ENCODE measurements around the gene TNFRSF8. TPM values are rescaled to one million over a fixed set of nuclear protein-coding genes. Genes with fewer than 3 reads are reported as not detected.

The TNFRSF8 gene
- total and polyA plus RNA-seq, 9 of the 15 experiments (the other 6 are each of a cell fraction or from before 2014, with no cell fraction given), result 3.5 to 38.4 (median 17.1) TPM

DNA sequence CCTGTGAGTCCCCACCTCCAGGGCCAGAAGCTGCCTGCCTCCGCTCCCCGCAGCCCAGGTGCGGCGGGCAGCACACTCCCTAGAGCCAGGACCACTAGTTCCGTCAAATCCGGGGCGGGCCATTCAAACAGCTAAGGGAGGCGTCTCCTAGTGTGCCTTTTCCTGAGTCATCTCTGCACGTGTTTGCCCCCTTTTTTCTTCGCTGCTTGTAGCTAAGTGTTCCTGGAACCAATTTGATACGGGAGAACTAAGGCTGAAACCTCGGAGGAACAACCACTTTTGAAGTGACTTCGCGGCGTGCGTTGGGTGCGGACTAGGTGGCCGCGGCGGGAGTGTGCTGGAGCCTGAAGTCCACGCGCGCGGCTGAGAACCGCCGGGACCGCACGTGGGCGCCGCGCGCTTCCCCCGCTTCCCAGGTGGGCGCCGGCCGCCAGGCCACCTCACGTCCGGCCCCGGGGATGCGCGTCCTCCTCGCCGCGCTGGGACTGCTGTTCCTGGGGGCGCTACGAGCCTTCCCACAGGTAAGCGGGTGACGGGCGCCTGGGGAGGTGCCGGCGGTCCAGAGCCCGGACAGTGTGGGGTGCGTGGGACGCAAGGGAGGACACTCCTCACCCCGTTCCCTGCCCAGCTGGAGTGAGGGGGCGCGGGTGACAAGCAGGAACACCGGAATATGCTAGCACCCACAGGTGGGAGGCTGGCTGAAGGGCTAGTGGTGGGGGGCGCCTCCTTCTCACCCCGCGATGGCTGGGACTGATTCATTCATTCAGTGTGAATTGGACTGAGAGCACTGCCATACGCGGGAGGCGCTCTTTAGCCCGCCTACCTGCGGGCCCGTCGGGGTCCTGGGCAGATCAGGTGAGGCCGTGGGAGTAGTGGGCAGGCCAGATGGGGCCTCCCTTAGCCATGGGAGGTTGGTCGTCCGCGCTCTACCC, at the start of gene TNFRSF8 (continued):
- no peak for TF ChIP-seq TAF15 (IDR thresholded peaks at IDR 0.05; ENCODE audit: low read depth, low read length)
- TF ChIP-seq TCF7 (IDR thresholded peaks at IDR 0.05; ENCODE audit: borderline replicate concordance), result no peak
- TF ChIP-seq BRD9 (IDR thresholded peaks at IDR 0.05; ENCODE audit: low read depth, partially characterized antibody), result no peak
- TF ChIP-seq HLTF (IDR thresholded peaks at IDR 0.05), result no peak
- TF ChIP-seq ZBTB7A (IDR thresholded peaks at IDR 0.05; ENCODE audit: borderline replicate concordance, control insufficient read depth, low read depth, low read length), result peak; percentile 58; the same call in 1 of the 2 replicates
- no peak for TF ChIP-seq U2AF2 (optimal IDR thresholded peaks at IDR 0.05; ENCODE audit: low read depth, low read length)
- TF ChIP-seq HNRNPK (IDR thresholded peaks at IDR 0.05; ENCODE audit: low read depth, low read length, poor library complexity, severe bottlenecking), result no peak
- no peak for TF ChIP-seq PHTF2 (CRISPR knock-in tag; IDR thresholded peaks at IDR 0.05)
- TF ChIP-seq CHD4 (IDR thresholded peaks at IDR 0.05; ENCODE audit: insufficient read depth, insufficient replicate concordance, low read depth, low read length, poor library complexity, severe bottlenecking), result peak; percentile 21
- TF ChIP-seq ZNF146 (CRISPR knock-in tag; IDR thresholded peaks at IDR 0.05; ENCODE audit: unreplicated experiment), result peak; percentile 11
- no peak for TF ChIP-seq ZNF79 (CRISPR knock-in tag; IDR thresholded peaks at IDR 0.05; ENCODE audit: low read depth)
- TF ChIP-seq SMAD2 (IDR thresholded peaks at IDR 0.05; ENCODE audit: low read depth, low read length), result no peak
- TF ChIP-seq, protein P1, sequence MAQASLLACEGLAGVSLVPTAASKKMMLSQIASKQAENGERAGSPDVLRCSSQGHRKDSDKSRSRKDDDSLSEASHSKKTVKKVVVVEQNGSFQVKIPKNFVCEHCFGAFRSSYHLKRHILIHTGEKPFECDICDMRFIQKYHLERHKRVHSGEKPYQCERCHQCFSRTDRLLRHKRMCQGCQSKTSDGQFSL (CRISPR knock-in tag; IDR thresholded peaks at IDR 0.05), result peak; percentile 75; the same call in 1 of the 2 replicates
- TF ChIP-seq, protein P1 (tag; IDR thresholded peaks at IDR 0.05), result no peak
- TF ChIP-seq MCM3 (IDR thresholded peaks at IDR 0.05), result no peak
- TF ChIP-seq, protein P2, sequence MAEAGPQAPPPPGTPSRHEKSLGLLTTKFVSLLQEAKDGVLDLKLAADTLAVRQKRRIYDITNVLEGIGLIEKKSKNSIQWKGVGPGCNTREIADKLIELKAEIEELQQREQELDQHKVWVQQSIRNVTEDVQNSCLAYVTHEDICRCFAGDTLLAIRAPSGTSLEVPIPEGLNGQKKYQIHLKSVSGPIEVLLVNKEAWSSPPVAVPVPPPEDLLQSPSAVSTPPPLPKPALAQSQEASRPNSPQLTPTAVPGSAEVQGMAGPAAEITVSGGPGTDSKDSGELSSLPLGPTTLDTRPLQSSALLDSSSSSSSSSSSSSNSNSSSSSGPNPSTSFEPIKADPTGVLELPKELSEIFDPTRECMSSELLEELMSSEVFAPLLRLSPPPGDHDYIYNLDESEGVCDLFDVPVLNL (CRISPR knock-in tag; IDR thresholded peaks at IDR 0.05; ENCODE audit: low read depth), result peak; percentile 80
- no peak for TF ChIP-seq XRCC3 (IDR thresholded peaks at IDR 0.05)
- no peak for TF ChIP-seq NFIX (CRISPR knock-in tag; IDR thresholded peaks at IDR 0.05; ENCODE audit: low read depth)
- TF ChIP-seq GATAD2B (IDR thresholded peaks at IDR 0.05; ENCODE audit: borderline replicate concordance), result no peak
- TF ChIP-seq HEY1 (CRISPR knock-in tag; IDR thresholded peaks at IDR 0.05; ENCODE audit: borderline replicate concordance), result no peak
- TF ChIP-seq EZH2 (IDR thresholded peaks at IDR 0.05; ENCODE audit: borderline replicate concordance, low read depth, low read length), result no peak
- TF ChIP-seq, protein P3, sequence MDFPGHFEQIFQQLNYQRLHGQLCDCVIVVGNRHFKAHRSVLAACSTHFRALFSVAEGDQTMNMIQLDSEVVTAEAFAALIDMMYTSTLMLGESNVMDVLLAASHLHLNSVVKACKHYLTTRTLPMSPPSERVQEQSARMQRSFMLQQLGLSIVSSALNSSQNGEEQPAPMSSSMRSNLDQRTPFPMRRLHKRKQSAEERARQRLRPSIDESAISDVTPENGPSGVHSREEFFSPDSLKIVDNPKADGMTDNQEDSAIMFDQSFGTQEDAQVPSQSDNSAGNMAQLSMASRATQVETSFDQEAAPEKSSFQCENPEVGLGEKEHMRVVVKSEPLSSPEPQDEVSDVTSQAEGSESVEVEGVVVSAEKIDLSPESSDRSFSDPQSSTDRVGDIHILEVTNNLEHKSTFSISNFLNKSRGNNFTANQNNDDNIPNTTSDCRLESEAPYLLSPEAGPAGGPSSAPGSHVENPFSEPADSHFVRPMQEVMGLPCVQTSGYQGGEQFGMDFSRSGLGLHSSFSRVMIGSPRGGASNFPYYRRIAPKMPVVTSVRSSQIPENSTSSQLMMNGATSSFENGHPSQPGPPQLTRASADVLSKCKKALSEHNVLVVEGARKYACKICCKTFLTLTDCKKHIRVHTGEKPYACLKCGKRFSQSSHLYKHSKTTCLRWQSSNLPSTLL (IDR thresholded peaks at IDR 0.05), result 0 out of 2 replicates have a peak, but pooled peaks have one; percentile 18
